ENCODE results near the gene LAGE3.

Gene LAGE3

GRCh38 chrX:154458116-154458953 is 20.7 kb downstream of the LAGE3 start, which contains the start of gene PLXNA3:
Gene PLXNA3 (plus strand): TSS chrX:154458281. CDS start chrX:154460184, 1,903 bp downstream.
- H3K4me3 ChIP-seq (replicated peaks; ENCODE audit: low read depth, low read length) = peak within 1 kb of the TSS; percentile 69
- no peak for DNase-seq (ENCODE audit: low read depth)
- no peak for TF ChIP-seq CTCF (IDR thresholded peaks at IDR 0.05; ENCODE audit: low read length, missing control alignments)

GRCh38 chrX:154457491-154458115 is 21.5 kb downstream of the LAGE3 start:
- no peak for TF ChIP-seq CTCF (IDR thresholded peaks at IDR 0.05; ENCODE audit: low read length, missing control alignments)
- no peak for DNase-seq (ENCODE audit: low read depth)
- H3K4me3 ChIP-seq (replicated peaks; ENCODE audit: low read depth, low read length) = peak overlapping the region; percentile 47

- no peak for TF ChIP-seq CTCF (IDR thresholded peaks at IDR 0.05; ENCODE audit: low read length, missing control alignments)
- DNase-seq (ENCODE audit: low read depth) = no peak
- no peak overlapping the region for H3K4me3 ChIP-seq (replicated peaks; ENCODE audit: low read depth, low read length)
These were observed 26.3 kb downstream of the LAGE3 start for GRCh38 chrX:154452823-154453222.

DNA sequence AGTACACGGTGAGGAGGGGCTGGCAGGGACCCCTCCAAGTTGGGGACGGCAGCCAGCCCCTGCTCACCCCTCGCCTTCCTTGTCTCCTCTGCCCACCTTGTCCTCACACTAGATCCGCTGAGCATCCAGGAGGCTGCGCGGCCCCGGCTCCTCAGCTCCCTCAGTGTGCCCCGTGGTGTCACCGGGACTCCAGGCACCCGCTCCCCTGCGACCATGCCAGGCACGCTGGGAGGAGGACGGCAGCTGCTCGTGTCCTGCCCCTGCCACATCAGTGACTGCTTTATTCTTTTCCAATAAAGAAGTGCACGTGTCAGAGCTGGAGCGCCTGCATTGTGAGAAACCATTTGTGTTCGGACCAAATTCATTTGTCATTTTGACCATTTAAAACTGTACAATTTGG is 28.8 kb downstream of the LAGE3 start:
- no peak overlapping the region for H3K4me3 ChIP-seq (replicated peaks; ENCODE audit: low read depth, low read length)
- no peak for DNase-seq (ENCODE audit: low read depth)
- no peak for TF ChIP-seq CTCF (IDR thresholded peaks at IDR 0.05; ENCODE audit: low read length, missing control alignments)

GRCh38 chrX:154449618-154450017 is 29.5 kb downstream of the LAGE3 start:
- H3K4me3 ChIP-seq (replicated peaks; ENCODE audit: low read depth, low read length) = no peak overlapping the region
- no peak for TF ChIP-seq CTCF (IDR thresholded peaks at IDR 0.05; ENCODE audit: low read length, missing control alignments)
- DNase-seq (ENCODE audit: low read depth) = no peak

- no peak overlapping the region for H3K4me3 ChIP-seq (replicated peaks; ENCODE audit: low read depth, low read length)
These were observed 30.6 kb downstream of the LAGE3 start for GRCh38 chrX:154448484-154448883.

More at GRCh38 chrX:154448484-154448883, 30.6 kb downstream of the LAGE3 start:
- DNase-seq (ENCODE audit: low read depth) = no peak
- no peak for TF ChIP-seq CTCF (IDR thresholded peaks at IDR 0.05; ENCODE audit: low read length, missing control alignments)
